GM10847 (cell line): ENCODE results near the gene LRIT2.

Source experiments
- POLR2A ChIP-seq: IDR thresholded peaks from 2 replicates; pipeline ENCODE4 v1.6.1; 2011; ENCODE audit not compliant: insufficient read length; ENCODE audit errors: extremely low read depth

LRIT2 gene

GRCh38 chr10:84201682-84202081 lies 23.7 kb downstream of the LRIT2 start:
- TF ChIP-seq POLR2A = no peak

- TF ChIP-seq POLR2A = no peak
Measured at GRCh38 chr10:84201244-84201606, 24.1 kb downstream of the LRIT2 start.

- no peak for TF ChIP-seq POLR2A
Measured at GRCh38 chr10:84200537-84201243, 24.7 kb downstream of the LRIT2 start.

- TF ChIP-seq POLR2A = no peak
Measured at GRCh38 chr10:84198206-84198915, 27.0 kb downstream of the LRIT2 start.

- no peak for TF ChIP-seq POLR2A
Measured at GRCh38 chr10:84197643-84198042, 27.7 kb downstream of the LRIT2 start.

- no peak for TF ChIP-seq POLR2A
Measured at GRCh38 chr10:84196941-84197340, 28.4 kb downstream of the LRIT2 start.

GRCh38 chr10:84196083-84196482 lies 29.3 kb downstream of the LRIT2 start:
- no peak for TF ChIP-seq POLR2A

GRCh38 chr10:84195044-84195830 lies 30.1 kb downstream of the LRIT2 start:
- no peak for TF ChIP-seq POLR2A

GRCh38 chr10:84194424-84195043 lies 30.8 kb downstream of the LRIT2 start, which contains the start of gene CDHR1:
Gene CDHR1 (plus strand): TSS chr10:84194537. CDS start chr10:84194761, 224 bp downstream.
- no peak for TF ChIP-seq POLR2A

GRCh38 chr10:84193846-84194423 lies 31.4 kb downstream of the LRIT2 start:
- no peak for TF ChIP-seq POLR2A

- TF ChIP-seq POLR2A = no peak
Measured at GRCh38 chr10:84193327-84193726, 32.0 kb downstream of the LRIT2 start.

GRCh38 chr10:84191106-84191505 lies 34.2 kb downstream of the LRIT2 start:
- no peak for TF ChIP-seq POLR2A

- no peak for TF ChIP-seq POLR2A
Measured at GRCh38 chr10:84190621-84191020, 34.7 kb downstream of the LRIT2 start.

GRCh38 chr10:84188815-84189214 lies 36.5 kb downstream of the LRIT2 start:
- TF ChIP-seq POLR2A = no peak
